Body of pancreas (tissue), 4 donors: ENCODE data around the gene GAD1.

Experiments
- POLR2A ChIP-seq, 3 donors: fragments of 450-650 bp; IDR thresholded peaks; one replicate each; pipeline ENCODE4 v1.6.1; 2016; ENCODE audit warnings: antibody characterized with exemption in 3 of 3, mild to moderate bottlenecking in 2 of 3
- TF ChIP-seq, protein P1 (sequence below), 7 experiments: fragments of 450-650 bp in 4 of 7; fragments of 200-600 bp in 3 of 7; sonication (generic) in 3 of 7; IDR thresholded peaks; one replicate each; pipeline ENCODE4 v1.5.1; 2016 to 2019; ENCODE audit warnings: antibody characterized with exemption in 7 of 7

DNA sequence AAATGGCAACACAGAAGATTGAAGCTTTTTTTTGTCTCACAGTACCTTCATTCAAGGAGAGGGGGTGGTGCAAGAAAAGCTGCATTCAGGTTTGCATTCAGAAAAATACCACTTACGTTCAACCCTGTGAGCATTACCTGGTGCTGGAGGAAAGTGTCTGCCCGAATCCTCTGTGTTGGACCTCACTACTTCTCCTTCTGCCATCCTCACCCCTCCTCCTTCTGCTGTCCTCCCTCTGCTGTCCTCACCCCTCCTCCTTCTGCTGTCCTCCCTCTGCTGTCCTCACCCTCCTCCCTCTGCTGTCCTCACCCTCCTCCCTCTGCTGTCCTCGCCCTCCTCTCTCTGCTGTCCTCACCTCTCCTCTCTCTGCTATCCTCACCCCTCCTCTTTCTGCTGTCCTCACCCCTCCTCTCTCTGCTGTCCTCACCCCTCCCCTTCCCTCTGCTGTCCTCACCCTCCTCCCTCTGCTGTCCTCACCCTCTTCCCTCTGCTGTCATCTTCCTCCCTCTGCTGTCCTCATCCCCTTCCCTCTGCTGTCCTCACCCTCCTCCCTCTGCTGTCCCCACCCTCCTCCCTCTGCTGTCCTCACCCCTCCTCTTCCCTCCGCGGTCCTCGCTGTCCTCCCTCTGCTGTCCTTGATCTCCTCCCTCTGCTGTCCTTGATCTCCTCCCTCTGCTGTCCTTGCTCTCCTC lies 11.3 kb downstream of the GAD1 start:
- TF ChIP-seq, protein P1, sequence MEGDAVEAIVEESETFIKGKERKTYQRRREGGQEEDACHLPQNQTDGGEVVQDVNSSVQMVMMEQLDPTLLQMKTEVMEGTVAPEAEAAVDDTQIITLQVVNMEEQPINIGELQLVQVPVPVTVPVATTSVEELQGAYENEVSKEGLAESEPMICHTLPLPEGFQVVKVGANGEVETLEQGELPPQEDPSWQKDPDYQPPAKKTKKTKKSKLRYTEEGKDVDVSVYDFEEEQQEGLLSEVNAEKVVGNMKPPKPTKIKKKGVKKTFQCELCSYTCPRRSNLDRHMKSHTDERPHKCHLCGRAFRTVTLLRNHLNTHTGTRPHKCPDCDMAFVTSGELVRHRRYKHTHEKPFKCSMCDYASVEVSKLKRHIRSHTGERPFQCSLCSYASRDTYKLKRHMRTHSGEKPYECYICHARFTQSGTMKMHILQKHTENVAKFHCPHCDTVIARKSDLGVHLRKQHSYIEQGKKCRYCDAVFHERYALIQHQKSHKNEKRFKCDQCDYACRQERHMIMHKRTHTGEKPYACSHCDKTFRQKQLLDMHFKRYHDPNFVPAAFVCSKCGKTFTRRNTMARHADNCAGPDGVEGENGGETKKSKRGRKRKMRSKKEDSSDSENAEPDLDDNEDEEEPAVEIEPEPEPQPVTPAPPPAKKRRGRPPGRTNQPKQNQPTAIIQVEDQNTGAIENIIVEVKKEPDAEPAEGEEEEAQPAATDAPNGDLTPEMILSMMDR (IDR thresholded peaks at IDR 0.05), result no peak
- no peak for TF ChIP-seq POLR2A (IDR thresholded peaks at IDR 0.05)
